Activated CD8-positive, alpha-beta T cell treated with anti-CD3 and anti-CD28 coated beads for 36 hours (primary cell): ENCODE data around the gene PLEKHB2. TPM values are rescaled to one million over a fixed set of nuclear protein-coding genes. Genes with fewer than 3 reads are reported as not detected.

Experiments
- ATAC-seq: fragments of 200-7000 bp; cut with Tn5 transposase; one replicate; pipeline ENCODE4 v1.10.0; 2021; ENCODE audit warnings: mild to moderate bottlenecking, moderate library complexity
- CTCF ChIA-PET: fragments of 350-600 bp; sonication (Branson Sonifier 250); formaldehyde crosslinking; loops from one replicate; lab custom pipeline; 2021; ENCODE audit warnings: antibody characterized with exemption; lab: Charles Lee
- POLR2A ChIA-PET: fragments of 350-600 bp; sonication (Branson Sonifier 250); formaldehyde crosslinking; loops from one replicate; lab custom pipeline; 2021; ENCODE audit warnings: antibody characterized with exemption; lab: Charles Lee
- DNase-seq: peaks from one replicate; pipeline ENCODE4 v3.0.0-alpha.2; 2020
- H3K27ac Mint-ChIP-seq: one replicate; pipeline ENCODE4 v1.8.0; 2021; ENCODE audit warnings: mild to moderate bottlenecking, mixed read lengths
- H3K27me3 Mint-ChIP-seq: one replicate; pipeline ENCODE4 v1.8.0; 2021; ENCODE audit warnings: mixed read lengths
- H3K36me3 Mint-ChIP-seq: one replicate; pipeline ENCODE4 v1.8.0; 2021; ENCODE audit warnings: low read depth, mixed read lengths
- H3K4me1 Mint-ChIP-seq: one replicate; pipeline ENCODE4 v1.8.0; 2021; ENCODE audit warnings: low read depth, mixed read lengths
- H3K4me3 Mint-ChIP-seq: one replicate; pipeline ENCODE4 v1.8.0; 2021; ENCODE audit warnings: mild to moderate bottlenecking, moderate library complexity, mixed read lengths
- H3K9me3 Mint-ChIP-seq: one replicate; pipeline ENCODE4 v1.8.0; 2021; ENCODE audit warnings: mixed read lengths
- CTCF ChIP-seq: fragments of 200-600 bp; IDR thresholded peaks from one replicate; pipeline ENCODE4 v1.8.0; 2022; ENCODE audit warnings: antibody characterized with exemption, mild to moderate bottlenecking
- intact Hi-C: fragments of 100-400 bp; cut with micrococcal nuclease; formaldehyde crosslinking; loops from one replicate; pipeline ENCODE4 v1.10.0; 2022
- total RNA-seq, 2 experiments: library from RNA; stranded (reverse); gene quantifications; one replicate each; pipeline ENCODE4 v1.2.3, GENCODE V29; 2021

Gene PLEKHB2
- total RNA-seq, 2 experiments from 2014 or later, result 47.3 to 49.4 TPM

- TF ChIP-seq CTCF, result no peak
- ChIA-PET CTCF (interaction anchor here (0.8 to 2.0 kb wide), 3 partner anchors 13 to 288 kb away, joined by 3 to 5 read pairs (median 3); no protein-coding TSS in a partner anchor), POLR2A (interaction anchor here (0.7 to 3.0 kb wide), 2 partner anchors 18 to 45 kb away, joined by 3 to 7 read pairs; no protein-coding TSS in a partner anchor)
- intact Hi-C loops, result no loop called here
- Mint-ChIP-seq H3K36me3 (peaks cover 61% of the 10 kb centered on the region), H3K4me3 (no peak overlapping the region), H3K27ac (no peak overlapping the region), H3K9me3 (no peaks in the 10 kb centered on the region), H3K4me1 (peaks cover 41% of the 10 kb centered on the region), H3K27me3 (no peaks in the 10 kb centered on the region)
- no peak for DNase-seq
- ATAC-seq, result no peak
These were observed 19.5 kb upstream of the PLEKHB2 start for GRCh38 chr2:131085646-131086045.

GRCh38 chr2:131092458-131093005 lies 12.6 kb upstream of the PLEKHB2 start:
- ChIA-PET CTCF (interaction anchor here (0.9 to 2.5 kb wide), 4 partner anchors 10 to 62 kb away, joined by 3 to 7 read pairs (median 4); no protein-coding TSS in a partner anchor), POLR2A (interaction anchor here (0.6 to 5.2 kb wide), 9 partner anchors 8 to 277 kb away, joined by 3 to 53 read pairs (median 4); partner anchors contain the start of gene PLEKHB2)
- no peaks in the 10 kb centered on the region for H3K9me3 Mint-ChIP-seq
- peak; percentile 46 for DNase-seq
- H3K36me3 Mint-ChIP-seq, result peaks cover 30% of the 10 kb centered on the region
- H3K4me3 Mint-ChIP-seq, result peak overlapping the region; percentile 87
- no peaks in the 10 kb centered on the region for H3K27me3 Mint-ChIP-seq
- TF ChIP-seq CTCF, result no peak
- H3K4me1 Mint-ChIP-seq, result peaks cover 18% of the 10 kb centered on the region
- ATAC-seq, result no peak
- peak overlapping the region; percentile 80 for H3K27ac Mint-ChIP-seq
- intact Hi-C loops, result no loop called here

GRCh38 chr2:131093006-131093695 lies 12.0 kb upstream of the PLEKHB2 start, which contains the start of gene FAM168B:
FAM168B (minus strand) TSS chr2:131093460; CDS start chr2:131082646, 10,814 bp downstream.
- ATAC-seq (peak; percentile 84), DNase-seq (peak; percentile 87)
- H3K27ac Mint-ChIP-seq, result peak within 1 kb of the TSS; percentile 97
- POLR2A ChIA-PET, result interaction anchor here (0.6 to 5.2 kb wide), 8 partner anchors 9 to 52 kb away, joined by 3 to 53 read pairs (median 4); partner anchors contain the start of gene PLEKHB2
- no peaks in the 10 kb centered on the region for H3K9me3 Mint-ChIP-seq
- CTCF ChIA-PET, result interaction anchor here (0.7 to 2.5 kb wide), 6 partner anchors 8 to 61 kb away, joined by 3 to 7 read pairs (median 4); no protein-coding TSS in a partner anchor
- no peaks in the 10 kb centered on the region for H3K27me3 Mint-ChIP-seq
- peak within 1 kb of the TSS; percentile 87 for H3K4me3 Mint-ChIP-seq
- H3K4me1 Mint-ChIP-seq, result peaks cover 16% of the 10 kb centered on the region
- H3K36me3 Mint-ChIP-seq, result peaks cover 23% of the 10 kb centered on the region
- no peak for TF ChIP-seq CTCF
- intact Hi-C loops, result no loop called here

- ATAC-seq (peak; percentile 81), DNase-seq (peak; percentile 80)
- Mint-ChIP-seq H3K36me3 (peaks cover 19% of the 10 kb centered on the region), H3K9me3 (no peaks in the 10 kb centered on the region), H3K27ac (peak overlapping the region; percentile 97), H3K4me3 (peak overlapping the region; percentile 87), H3K4me1 (peaks cover 13% of the 10 kb centered on the region), H3K27me3 (no peaks in the 10 kb centered on the region)
- no peak for TF ChIP-seq CTCF
- intact Hi-C loops, result no loop called here
- POLR2A ChIA-PET, result interaction anchor here (1.3 to 5.2 kb wide), 6 partner anchors 9 to 53 kb away, joined by 3 to 53 read pairs (median 9); partner anchors contain the start of gene PLEKHB2
- CTCF ChIA-PET, result interaction anchor here (0.7 to 2.5 kb wide), 5 partner anchors 8 to 60 kb away, joined by 3 to 7 read pairs (median 4); no protein-coding TSS in a partner anchor
These were observed 11.3 kb upstream of the PLEKHB2 start for GRCh38 chr2:131093696-131094462.
